Retinal pigment epithelial cell (primary cell): Measurements from ENCODE around the gene YIF1A.

Experiments
- DNase-seq: peaks from one replicate; pipeline ENCODE4 v3.0.0-alpha.2; 2010; ENCODE audit warnings: low read depth
- H3K4me3 ChIP-seq: 2 replicates; pipeline ENCODE4 v1.5.1; 2011; ENCODE audit warnings: mild to moderate bottlenecking, low read length, control low read depth, moderate library complexity
- TF ChIP-seq, protein P1 (sequence below): conservative IDR thresholded peaks from 2 replicates; pipeline ENCODE4 v1.5.1; 2011; ENCODE audit warnings: low read depth, low read length, control low read depth, inconsistent platforms

Gene YIF1A, protein sequence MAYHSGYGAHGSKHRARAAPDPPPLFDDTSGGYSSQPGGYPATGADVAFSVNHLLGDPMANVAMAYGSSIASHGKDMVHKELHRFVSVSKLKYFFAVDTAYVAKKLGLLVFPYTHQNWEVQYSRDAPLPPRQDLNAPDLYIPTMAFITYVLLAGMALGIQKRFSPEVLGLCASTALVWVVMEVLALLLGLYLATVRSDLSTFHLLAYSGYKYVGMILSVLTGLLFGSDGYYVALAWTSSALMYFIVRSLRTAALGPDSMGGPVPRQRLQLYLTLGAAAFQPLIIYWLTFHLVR

DNA sequence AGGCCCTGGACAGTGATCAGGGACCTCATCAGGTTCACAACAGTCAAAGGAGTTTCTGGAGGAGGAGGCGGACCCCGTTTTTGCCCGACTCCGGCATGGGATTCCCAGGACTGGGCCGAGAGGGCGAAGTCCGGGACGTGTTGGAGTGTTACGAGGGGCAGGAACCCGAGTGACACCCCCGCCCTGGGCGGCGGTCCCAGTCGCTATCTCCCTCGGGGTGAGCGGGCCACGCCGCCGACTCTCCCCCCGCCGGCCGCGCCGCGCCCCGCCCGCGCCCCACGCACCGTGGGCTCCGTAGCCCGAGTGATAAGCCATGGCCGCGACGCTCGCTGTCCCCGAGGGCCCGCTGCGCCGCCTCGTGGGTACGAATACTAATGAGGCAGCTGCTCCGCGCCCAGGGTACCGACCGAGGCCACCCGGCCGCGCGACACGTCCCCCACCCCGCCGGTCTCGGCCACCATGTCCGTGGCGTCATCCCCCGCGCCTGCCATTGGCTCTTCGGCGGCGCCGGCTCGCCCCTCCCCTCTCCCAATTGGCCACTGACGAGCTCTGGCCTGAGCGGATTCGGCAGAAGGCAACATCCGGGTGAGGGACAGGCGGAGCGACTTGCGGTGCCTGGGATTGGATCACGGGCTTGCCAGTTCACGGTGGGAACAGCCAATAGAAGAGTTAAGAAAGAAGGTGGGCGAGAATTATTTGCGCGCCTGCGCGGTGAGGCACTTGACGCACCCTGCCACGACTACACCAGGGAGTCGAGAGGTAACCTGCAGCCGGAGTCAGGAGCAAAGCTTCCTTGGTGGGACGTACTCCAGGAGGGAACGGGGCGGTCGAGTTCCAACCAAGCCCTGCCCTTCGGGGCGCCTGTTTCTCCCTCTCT, at the start of gene YIF1A:
YIF1A (minus strand) TSS at position 473 of the 877 bp plus-strand sequence; CDS start at position 315, 158 bp downstream.
- peak within 1 kb of the TSS; percentile 84 for H3K4me3 ChIP-seq
- TF ChIP-seq, protein P1, sequence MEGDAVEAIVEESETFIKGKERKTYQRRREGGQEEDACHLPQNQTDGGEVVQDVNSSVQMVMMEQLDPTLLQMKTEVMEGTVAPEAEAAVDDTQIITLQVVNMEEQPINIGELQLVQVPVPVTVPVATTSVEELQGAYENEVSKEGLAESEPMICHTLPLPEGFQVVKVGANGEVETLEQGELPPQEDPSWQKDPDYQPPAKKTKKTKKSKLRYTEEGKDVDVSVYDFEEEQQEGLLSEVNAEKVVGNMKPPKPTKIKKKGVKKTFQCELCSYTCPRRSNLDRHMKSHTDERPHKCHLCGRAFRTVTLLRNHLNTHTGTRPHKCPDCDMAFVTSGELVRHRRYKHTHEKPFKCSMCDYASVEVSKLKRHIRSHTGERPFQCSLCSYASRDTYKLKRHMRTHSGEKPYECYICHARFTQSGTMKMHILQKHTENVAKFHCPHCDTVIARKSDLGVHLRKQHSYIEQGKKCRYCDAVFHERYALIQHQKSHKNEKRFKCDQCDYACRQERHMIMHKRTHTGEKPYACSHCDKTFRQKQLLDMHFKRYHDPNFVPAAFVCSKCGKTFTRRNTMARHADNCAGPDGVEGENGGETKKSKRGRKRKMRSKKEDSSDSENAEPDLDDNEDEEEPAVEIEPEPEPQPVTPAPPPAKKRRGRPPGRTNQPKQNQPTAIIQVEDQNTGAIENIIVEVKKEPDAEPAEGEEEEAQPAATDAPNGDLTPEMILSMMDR: no peak
- DNase-seq: peak; percentile 98

DNA sequence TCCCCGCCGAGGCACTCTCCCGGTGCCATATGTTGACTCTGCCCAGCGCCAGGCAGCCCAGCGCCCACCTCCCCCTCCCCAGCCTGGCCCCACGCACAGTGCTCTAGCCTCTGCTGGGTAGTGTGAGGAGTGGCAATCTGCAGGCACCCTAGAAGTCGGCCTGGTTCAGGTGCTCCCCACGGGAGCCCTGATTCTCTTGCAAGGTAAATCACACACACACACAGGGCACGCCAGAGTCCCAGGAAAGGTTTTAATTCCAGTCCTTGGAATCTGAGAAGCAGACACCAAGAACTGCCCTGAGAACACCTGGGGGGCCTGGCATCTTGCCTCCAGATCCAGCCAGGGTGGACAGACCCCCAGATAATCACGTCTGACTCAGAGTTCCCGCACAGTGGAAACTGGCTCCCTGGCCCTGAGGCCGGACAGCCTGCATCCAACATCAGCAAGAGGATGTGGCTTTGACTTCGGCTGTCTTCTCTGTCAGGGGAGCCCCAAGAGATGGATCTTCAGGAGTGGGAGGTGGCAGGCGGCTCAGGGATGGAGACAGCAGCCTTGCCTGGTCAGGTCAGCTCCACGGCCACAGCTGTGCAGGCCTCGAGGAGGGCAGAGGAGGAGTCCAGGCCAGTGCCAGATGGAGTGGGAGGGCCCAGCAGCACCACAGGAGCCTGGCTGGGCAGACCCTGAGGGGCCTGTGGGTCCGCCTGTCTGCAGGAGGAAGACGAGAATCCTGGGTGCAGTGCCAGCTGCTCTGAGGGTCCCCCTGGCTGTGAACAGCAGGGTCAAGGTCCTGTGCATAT, 48.4 kb upstream of the YIF1A start:
- TF ChIP-seq, protein P1: no peak
- DNase-seq: no peak
- no peak overlapping the region for H3K4me3 ChIP-seq

DNA sequence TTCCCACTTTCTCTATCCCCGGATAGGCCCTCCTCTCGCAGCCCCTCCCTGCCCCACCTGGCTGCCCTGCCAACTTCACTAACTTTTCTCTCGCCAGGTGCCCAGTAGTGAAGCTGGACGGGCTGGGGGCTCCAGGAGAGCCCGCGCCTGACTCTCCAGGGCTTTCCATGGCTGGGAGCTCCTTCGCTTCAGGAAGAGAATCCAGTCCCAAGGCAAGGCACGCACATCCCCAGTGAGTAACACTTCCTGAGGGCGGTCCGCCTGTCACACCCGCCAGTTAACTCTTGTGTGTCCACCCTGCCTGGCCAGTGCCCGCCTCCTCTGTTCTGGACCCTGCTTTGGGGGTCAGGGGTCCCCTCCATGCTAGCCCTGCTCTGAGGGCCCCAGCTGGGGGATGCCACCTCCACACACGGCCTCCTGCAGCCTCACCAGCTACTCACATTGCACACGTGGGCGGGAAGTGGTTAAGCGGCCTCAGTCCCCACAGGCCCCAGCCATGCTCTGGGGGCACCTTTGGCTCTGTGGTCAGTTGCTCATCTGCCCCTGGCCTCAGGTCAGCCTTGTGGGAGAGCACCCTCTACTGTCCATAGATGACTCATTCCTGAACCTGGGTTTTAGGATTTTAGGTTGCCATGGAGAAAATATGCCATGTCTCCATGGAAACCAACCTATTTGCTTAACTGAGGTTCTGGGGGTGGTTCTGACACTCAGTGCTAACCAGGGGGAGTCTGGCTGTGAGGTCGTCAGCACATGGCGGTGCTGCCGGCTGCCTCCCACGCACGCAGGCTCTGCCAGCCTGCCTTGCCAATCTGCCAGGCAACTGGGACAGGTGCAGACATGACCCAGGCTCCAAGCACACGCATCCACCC, 47.5 kb upstream of the YIF1A start, which contains the start of gene RIN1:
RIN1 (minus strand) TSS at position 201 of the 869 bp plus-strand sequence; CDS start at position 169, 32 bp downstream.
- TF ChIP-seq, protein P1: peak; percentile 29
- peak; percentile 48 for DNase-seq
- peak within 1 kb of the TSS; percentile 56 for H3K4me3 ChIP-seq

DNA sequence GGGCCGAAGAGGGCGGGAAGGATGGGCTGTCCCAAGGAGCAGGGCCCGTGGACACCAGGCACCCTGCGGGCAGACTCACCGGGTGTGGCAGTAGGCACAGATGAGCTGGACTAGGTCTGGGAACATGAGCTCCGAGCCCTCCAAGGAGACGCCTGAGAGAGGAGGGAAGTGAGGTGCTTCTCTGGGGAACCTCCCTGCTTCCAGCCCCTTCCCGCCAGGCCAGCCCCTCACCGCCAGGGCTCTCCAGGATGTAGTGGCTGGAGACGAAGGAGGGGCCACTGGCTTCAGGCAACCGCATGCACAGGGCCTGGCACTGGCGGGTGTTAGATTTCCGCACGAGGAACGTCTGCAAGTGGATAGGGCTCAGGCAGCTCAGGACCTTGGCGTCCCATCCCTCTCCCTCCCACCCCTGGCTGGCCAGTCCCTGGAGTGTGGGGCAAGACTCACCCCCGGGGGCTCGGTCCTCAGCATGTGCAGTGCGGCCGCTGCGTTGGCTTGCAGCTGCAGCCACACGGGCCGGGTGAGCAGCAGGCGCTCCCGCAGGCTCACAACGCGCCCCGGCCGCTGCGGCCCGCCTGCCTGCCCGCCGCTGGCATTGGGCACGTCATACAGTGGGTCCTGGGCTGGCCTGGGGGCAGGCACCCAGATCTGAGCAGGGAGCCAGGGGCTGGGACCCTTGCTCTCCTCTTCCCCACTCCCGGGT, 46.7 kb upstream of the YIF1A start:
- no peak for DNase-seq
- peak overlapping the region; percentile 56 for H3K4me3 ChIP-seq
- TF ChIP-seq, protein P1: no peak

DNA sequence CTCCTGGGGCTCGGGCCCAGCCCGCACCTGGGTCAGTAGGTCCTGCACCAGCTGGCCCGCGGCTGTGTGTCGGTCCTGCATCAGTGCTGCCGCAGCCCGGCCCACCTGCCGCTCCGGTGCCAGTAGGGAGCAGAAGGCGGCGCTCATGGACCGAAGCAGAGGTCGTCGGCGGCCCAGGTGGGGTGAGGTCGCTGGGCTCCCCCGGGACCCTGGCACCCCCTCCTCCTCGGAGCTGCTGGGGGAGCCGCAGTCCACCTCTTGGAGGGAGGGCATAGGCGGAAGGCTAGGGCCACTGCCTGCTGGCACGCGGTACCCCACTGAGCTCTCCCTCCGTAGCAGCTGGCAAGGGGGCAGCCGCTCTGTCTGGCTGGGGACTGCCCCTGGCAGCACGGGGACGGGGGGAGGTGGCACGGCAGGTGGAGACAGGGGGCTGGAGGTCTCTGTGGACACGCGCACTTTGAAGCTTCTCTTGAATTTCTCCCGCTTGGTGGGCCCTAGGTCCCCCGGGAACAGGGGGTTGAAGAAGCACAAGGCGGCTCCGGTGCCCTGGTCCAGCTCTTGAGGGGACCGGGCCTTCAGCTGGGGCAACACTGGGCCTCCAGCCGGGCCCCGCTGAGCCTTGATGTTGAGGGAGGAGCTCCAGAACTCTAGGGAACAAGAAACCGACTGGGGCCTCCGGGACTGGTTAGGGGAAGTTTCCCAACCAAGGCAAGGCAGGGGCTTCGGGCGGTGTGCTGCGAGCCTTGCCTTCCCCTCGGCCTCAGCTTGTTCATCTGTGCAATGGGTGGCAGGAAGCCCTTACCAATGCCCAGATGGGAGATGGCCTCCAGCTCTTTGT, 45.9 kb upstream of the YIF1A start:
- H3K4me3 ChIP-seq: peak overlapping the region; percentile 56
- no peak for DNase-seq
- TF ChIP-seq, protein P1: no peak
